Upper lobe of right lung (tissue), 1 donor: ENCODE measurements around the gene PHF2. TPM values are rescaled to one million over a fixed set of nuclear protein-coding genes. Genes with fewer than 3 reads are reported as not detected.

Experiments
- ATAC-seq: fragments of 200-7000 bp; cut with Tn5 transposase; one replicate; pipeline ENCODE4 v1.9.1; 2020; ENCODE audit warnings: mild to moderate bottlenecking, moderate library complexity
- DNase-seq: peaks from one replicate; pipeline ENCODE4 v3.0.0-alpha.2; 2020
- H3K27ac ChIP-seq: fragments of 200-600 bp; one replicate; pipeline ENCODE4 v1.8.0; 2022
- H3K27me3 ChIP-seq: fragments of 200-600 bp; one replicate; pipeline ENCODE4 v1.8.0; 2022; ENCODE audit warnings: mild to moderate bottlenecking
- H3K36me3 ChIP-seq: fragments of 200-600 bp; one replicate; pipeline ENCODE4 v1.8.0; 2022
- H3K4me1 ChIP-seq: fragments of 200-600 bp; one replicate; pipeline ENCODE4 v1.8.0; 2022
- H3K4me3 ChIP-seq: fragments of 200-600 bp; one replicate; pipeline ENCODE4 v1.8.0; 2022; ENCODE audit warnings: mild to moderate bottlenecking
- H3K9me3 ChIP-seq: fragments of 200-600 bp; one replicate; pipeline ENCODE4 v1.8.0; 2022
- intact Hi-C: fragments of 100-400 bp; cut with DNase I; formaldehyde crosslinking; loops from one replicate; pipeline ENCODE4 v1.11.0; 2022
- total RNA-seq: library from RNA; stranded (reverse); fragmentation: NEBNext Ultra II Directional; extraction: Animal tissue kit (Norgen Biotek cat#: 25700); gene quantifications from one replicate; pipeline ENCODE4 v1.2.1, GENCODE V29; 2021
- TF ChIP-seq, protein P1 (sequence below): fragments of 200-600 bp; IDR thresholded peaks from one replicate; pipeline ENCODE4 v1.8.0; 2022; ENCODE audit warnings: antibody characterized with exemption
- donor health status: DM: no; HTN: yes; CAD: no; lungs with severe emphysema.

PHF2 gene
- total RNA-seq, 1 donor from 2014 or later, result 37.0 TPM

DNA sequence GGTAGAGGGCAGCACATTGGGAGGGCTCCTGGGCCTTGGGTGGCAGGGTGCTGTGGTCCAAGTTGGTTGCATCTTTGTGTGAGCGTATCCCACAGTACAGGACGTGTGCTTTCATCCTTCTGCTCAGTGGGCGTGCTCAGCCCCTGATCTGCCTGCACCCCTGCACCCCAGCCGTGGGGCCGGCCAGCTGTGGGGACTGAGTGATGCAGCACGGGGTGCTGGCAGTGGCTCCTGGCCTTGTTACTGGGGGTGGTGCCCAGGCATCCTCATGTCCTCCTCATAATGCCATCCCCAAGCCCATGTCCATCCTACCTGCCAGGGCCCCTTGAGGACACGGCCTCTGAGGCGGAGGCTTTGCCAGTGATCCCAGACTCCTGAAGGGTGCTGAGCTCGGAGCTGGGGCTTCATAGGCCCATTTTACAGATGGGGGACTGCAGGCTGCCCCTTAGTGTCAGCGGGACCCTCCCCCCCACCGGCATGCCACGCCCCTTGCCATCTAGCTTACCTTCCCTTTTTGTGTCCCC lies 100.7 kb downstream of the PHF2 start:
- DNase-seq (peak; percentile 48), ATAC-seq (no peak)
- no peak overlapping the region for H3K27ac ChIP-seq
- intact Hi-C loops, result no loop called here
- H3K9me3 ChIP-seq, result no peaks in the 10 kb centered on the region
- H3K27me3 ChIP-seq, result no peaks in the 10 kb centered on the region
- H3K36me3 ChIP-seq, result peaks cover 43% of the 10 kb centered on the region
- TF ChIP-seq, protein P1, sequence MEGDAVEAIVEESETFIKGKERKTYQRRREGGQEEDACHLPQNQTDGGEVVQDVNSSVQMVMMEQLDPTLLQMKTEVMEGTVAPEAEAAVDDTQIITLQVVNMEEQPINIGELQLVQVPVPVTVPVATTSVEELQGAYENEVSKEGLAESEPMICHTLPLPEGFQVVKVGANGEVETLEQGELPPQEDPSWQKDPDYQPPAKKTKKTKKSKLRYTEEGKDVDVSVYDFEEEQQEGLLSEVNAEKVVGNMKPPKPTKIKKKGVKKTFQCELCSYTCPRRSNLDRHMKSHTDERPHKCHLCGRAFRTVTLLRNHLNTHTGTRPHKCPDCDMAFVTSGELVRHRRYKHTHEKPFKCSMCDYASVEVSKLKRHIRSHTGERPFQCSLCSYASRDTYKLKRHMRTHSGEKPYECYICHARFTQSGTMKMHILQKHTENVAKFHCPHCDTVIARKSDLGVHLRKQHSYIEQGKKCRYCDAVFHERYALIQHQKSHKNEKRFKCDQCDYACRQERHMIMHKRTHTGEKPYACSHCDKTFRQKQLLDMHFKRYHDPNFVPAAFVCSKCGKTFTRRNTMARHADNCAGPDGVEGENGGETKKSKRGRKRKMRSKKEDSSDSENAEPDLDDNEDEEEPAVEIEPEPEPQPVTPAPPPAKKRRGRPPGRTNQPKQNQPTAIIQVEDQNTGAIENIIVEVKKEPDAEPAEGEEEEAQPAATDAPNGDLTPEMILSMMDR, result no peak
- no peaks in the 10 kb centered on the region for H3K4me1 ChIP-seq
- H3K4me3 ChIP-seq, result no peak overlapping the region

DNA sequence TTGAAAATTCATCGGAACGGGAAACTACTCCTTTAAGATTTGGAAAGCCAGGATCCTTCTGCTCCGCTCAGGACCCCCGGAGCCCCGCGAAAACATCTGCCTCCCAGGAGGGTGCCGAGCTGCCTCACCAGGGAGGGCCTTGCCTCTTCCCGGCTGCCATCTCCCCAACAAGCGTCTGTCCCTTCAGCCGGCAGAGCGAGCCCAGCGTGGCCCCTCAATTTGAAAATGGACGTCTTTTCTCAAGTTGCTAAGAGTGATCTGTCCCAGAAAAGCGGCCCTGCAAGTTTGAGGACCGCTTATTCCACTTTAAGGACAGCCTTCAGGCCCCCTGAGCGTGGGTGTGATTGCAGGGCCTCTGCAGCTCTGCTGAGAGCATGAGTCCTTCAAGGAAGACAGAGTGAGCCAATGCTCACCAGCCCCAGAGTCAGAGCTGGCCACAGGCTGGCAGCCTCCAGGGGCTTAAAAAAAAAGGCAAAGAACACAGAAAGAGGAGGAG lies 101.3 kb downstream of the PHF2 start:
- no peaks in the 10 kb centered on the region for H3K4me1 ChIP-seq
- intact Hi-C loops, result no loop called here
- ATAC-seq (no peak), DNase-seq (peak; percentile 48)
- peaks cover 43% of the 10 kb centered on the region for H3K36me3 ChIP-seq
- H3K4me3 ChIP-seq, result no peak overlapping the region
- TF ChIP-seq, protein P1, result no peak
- H3K9me3 ChIP-seq, result no peaks in the 10 kb centered on the region
- no peak overlapping the region for H3K27ac ChIP-seq
- no peaks in the 10 kb centered on the region for H3K27me3 ChIP-seq

DNA sequence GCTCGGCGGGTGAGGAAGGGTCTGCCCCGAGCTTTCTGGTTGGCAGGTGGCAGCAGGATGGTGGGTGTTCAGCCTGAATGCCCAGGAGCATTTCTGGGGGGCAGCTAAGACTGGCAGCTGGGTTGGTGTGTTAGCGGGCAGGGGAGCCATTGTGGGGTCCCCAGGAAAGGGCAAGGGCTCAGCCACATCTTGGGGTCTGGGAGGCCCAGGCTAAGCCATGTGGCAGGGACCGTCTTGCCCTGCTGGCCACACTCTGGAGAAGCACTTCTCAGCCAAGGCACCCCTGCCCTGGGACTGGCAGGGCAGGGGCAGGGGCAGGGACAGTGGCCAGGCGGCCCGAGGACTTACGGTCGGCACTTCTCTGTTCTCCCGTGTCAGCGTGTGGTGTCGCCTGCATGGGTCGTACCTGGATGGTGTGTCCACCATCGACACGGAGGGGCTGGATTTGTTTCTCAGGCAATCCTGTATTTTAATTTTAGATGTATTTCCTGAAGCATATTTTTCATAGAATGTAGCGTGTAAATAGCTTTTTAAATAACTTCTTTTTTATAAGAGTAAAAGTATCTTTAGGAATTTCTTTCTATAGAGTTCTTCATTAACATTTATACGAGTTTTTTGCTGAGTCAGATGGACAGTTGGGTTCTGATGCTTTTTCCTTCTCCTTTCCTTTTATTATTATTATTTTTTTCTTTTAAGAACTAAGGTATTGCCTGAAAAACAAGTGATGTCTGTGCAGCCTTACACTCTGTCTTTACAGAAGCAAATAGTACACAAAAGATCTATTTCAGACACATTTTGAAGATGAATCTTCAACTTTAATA lies 102.0 kb downstream of the PHF2 start:
- Histone ChIP-seq H3K27me3 (no peaks in the 10 kb centered on the region), H3K9me3 (no peaks in the 10 kb centered on the region), H3K4me3 (no peak overlapping the region), H3K36me3 (peaks cover 38% of the 10 kb centered on the region), H3K27ac (no peak overlapping the region), H3K4me1 (no peaks in the 10 kb centered on the region)
- ATAC-seq, result no peak
- intact Hi-C loops, result no loop called here
- DNase-seq, result peak; percentile 48
- TF ChIP-seq, protein P1, result no peak

DNA sequence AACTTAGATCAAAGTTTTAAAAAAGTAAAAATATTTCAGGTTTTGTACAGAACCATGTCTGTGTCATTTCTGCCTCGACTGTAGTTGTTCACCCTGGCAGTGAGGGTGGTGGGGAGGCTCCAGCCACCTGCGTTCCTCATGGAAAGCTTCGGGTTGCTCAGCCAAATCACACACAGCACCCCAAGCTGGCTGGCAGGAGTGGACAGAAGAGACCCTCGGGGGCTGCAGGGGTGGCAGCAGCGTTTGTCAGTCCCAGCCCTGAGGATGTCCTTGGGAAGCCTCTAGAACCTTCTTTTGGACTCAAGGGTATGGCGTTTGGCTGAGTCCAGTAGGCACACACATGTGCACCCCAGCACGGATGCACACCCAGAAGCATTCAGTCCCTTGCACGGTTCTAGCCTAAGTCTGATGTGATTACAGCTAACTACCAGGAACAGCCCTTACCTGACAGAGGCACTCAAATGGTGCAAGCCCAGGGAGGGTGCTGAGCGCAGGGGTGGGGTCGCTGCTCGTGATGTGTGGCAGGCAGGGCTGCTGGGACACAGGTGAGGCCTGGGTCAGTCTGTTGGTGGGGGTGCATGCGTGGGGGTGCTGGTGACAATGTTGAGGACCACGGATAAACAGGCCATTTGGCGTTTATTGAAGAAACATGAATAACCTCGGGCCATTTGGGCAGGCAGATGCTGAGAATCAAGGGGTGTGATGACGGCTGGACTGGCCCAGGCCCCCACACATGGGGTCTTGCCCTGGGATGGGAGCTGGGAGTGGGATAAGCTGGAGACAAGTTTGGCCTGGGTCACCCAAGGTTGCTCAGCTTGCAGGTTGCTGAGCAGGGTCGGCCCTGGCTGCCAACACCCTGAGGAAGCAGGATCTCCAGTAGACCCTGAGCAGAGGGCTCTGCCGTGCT lies 103.4 kb downstream of the PHF2 start:
- TF ChIP-seq, protein P1, result no peak
- DNase-seq (peak; percentile 51), ATAC-seq (no peak)
- no peaks in the 10 kb centered on the region for H3K9me3 ChIP-seq
- intact Hi-C loops, result loop anchor here (10.0 kb wide), 1 partner anchor 285 kb away; no protein-coding TSS in a partner anchor
- H3K4me1 ChIP-seq, result no peaks in the 10 kb centered on the region
- no peak overlapping the region for H3K4me3 ChIP-seq
- no peaks in the 10 kb centered on the region for H3K27me3 ChIP-seq
- peaks cover 28% of the 10 kb centered on the region for H3K36me3 ChIP-seq
- H3K27ac ChIP-seq, result no peak overlapping the region

DNA sequence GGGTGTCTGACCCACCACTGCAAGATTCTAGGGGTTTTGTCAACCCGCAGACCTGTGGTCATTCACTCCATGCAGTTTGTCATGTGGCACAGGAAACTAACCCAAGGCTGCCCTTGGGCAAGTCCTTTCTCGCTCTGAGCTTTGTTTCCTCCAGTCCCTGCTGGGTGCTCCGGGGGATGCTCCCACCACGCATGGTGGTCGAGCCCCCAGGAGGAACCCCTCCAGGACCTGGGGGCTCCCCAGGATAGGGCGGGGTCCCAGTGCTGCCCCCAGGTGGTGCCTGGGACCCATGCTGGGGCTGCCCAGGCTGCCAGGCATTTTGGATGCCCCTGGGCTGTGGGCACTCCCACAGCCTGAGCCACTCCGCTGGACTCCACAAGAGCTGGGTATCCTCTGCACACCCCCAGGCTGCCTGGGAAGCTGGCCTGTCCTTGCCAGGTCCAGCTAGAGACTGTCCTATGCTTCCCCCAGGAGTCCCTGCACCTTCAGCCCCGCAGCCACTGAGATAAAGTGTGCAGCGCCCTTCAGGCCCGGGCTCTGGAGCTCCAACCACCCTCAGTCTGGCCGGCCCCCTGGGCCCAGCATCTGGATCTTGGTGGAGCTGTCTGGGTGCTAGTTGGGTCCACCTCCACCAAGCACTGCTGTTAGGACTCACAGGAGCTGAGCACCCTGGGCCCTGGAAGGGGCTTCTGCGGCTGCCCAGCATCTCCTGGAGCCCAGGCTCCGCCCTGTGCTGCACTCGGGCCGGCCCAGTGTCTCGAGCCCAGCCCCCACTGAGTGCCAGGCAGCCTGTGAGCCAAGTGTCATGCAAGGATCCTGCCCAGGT lies 104.3 kb downstream of the PHF2 start:
- H3K27me3 ChIP-seq, result no peaks in the 10 kb centered on the region
- H3K9me3 ChIP-seq, result no peaks in the 10 kb centered on the region
- ATAC-seq (peak; percentile 2), DNase-seq (peak; percentile 62)
- no peak overlapping the region for H3K27ac ChIP-seq
- intact Hi-C loops, result loop anchor here (10.0 kb wide), 1 partner anchor 284 kb away; no protein-coding TSS in a partner anchor
- TF ChIP-seq, protein P1, result peak; percentile 12
- no peak overlapping the region for H3K4me3 ChIP-seq
- no peaks in the 10 kb centered on the region for H3K4me1 ChIP-seq
- H3K36me3 ChIP-seq, result peaks cover 21% of the 10 kb centered on the region
